ENCODE data around the gene TMEM201.

The TMEM201 gene

GRCh38 chr1:9589719-9590157, 1.0 kb downstream of the TMEM201 start:
- H3K9ac ChIP-seq (ENCODE audit: insufficient read length) = peak overlapping the region; percentile 82
- no peak for DNase-seq (ENCODE audit: low read depth, low spot score)
- peak overlapping the region; percentile 91 for H3K4me3 ChIP-seq
- peaks cover 4% of the 10 kb centered on the region; the same call in 1 of the 2 replicates for H3K36me3 ChIP-seq (ENCODE audit: insufficient read depth, low read length)
- no peak overlapping the region for H3K27ac ChIP-seq
- H3K9me3 ChIP-seq (ENCODE audit: low read depth, low read length) = no peaks in the 10 kb centered on the region
- TF ChIP-seq EZH2 (IDR thresholded peaks at IDR 0.05) = no peak
- no peak for TF ChIP-seq POLR2AphosphoS5 (IDR thresholded peaks at IDR 0.05; ENCODE audit: borderline replicate concordance, low read depth, low read length)
- TF ChIP-seq FOXP2 (optimal IDR thresholded peaks at IDR 0.05; ENCODE audit: control extremely low read depth, extremely low read length, insufficient read depth) = no peak

- no peak overlapping the region for H3K9ac ChIP-seq (ENCODE audit: insufficient read length)
- H3K36me3 ChIP-seq (ENCODE audit: insufficient read depth, low read length) = no peaks in the 10 kb centered on the region
- TF ChIP-seq POLR2AphosphoS5 (IDR thresholded peaks at IDR 0.05; ENCODE audit: borderline replicate concordance, low read depth, low read length) (no peak), FOXP2 (optimal IDR thresholded peaks at IDR 0.05; ENCODE audit: control extremely low read depth, extremely low read length, insufficient read depth) (no peak), EZH2 (IDR thresholded peaks at IDR 0.05) (no peak)
- peak overlapping the region; percentile 91 for H3K4me3 ChIP-seq
- H3K9me3 ChIP-seq (ENCODE audit: low read depth, low read length) = no peaks in the 10 kb centered on the region
- DNase-seq (ENCODE audit: low read depth, low spot score) = no peak
- no peak overlapping the region for H3K27ac ChIP-seq
These were observed 1.5 kb downstream of the TMEM201 start for GRCh38 chr1:9590201-9590600.

DNA sequence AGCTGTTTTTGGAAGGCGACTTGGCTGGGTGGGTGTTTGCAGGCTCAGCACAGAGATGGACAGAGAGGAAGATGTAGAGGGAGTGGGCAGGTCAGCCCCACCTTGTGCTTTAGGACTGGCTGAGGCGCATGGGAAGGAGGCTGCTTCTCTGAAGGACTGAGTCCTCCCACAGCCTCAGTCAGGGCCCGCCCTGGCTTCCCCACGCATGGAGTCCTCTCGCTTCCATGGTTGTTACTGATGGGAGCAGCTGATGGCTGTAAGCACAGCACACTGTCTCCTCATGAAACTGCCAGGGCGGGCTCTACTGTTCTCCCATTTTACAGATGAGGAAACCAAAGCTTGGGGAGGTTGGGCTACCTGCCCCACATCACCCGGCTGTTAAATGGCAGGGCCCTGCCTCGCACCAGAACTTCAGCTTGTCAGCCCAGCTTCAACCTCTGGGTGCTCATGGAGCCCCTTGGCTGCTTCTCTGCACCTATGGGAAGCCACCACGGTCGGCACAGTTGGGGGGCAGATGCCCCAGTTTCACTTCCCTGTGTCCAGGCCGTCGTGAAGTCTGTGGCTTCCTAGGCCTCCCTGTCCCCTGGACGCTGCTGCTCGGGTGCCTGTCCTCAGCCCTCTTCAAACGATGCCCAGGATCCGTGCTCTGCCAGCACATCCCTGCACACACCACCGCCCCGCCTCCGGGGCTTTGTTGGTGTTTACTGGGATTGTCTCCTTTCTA, 2.4 kb downstream of the TMEM201 start:
- Histone ChIP-seq H3K9ac (ENCODE audit: insufficient read length) (no peak overlapping the region), H3K27ac (no peak overlapping the region), H3K9me3 (ENCODE audit: low read depth, low read length) (no peaks in the 10 kb centered on the region), H3K36me3 (ENCODE audit: insufficient read depth, low read length) (no peaks in the 10 kb centered on the region; the same call in 1 of the 2 replicates), H3K4me3 (no peak overlapping the region)
- DNase-seq (ENCODE audit: low read depth, low spot score) = no peak
- TF ChIP-seq FOXP2 (optimal IDR thresholded peaks at IDR 0.05; ENCODE audit: control extremely low read depth, extremely low read length, insufficient read depth) (no peak), EZH2 (IDR thresholded peaks at IDR 0.05) (no peak), POLR2AphosphoS5 (IDR thresholded peaks at IDR 0.05; ENCODE audit: borderline replicate concordance, low read depth, low read length) (no peak)

- peaks cover 3% of the 10 kb centered on the region; the same call in 1 of the 2 replicates for H3K36me3 ChIP-seq (ENCODE audit: insufficient read depth, low read length)
- no peak overlapping the region for H3K9ac ChIP-seq (ENCODE audit: insufficient read length)
- H3K27ac ChIP-seq = no peak overlapping the region
- no peaks in the 10 kb centered on the region for H3K9me3 ChIP-seq (ENCODE audit: low read depth, low read length)
- no peak for TF ChIP-seq EZH2 (IDR thresholded peaks at IDR 0.05)
- TF ChIP-seq POLR2AphosphoS5 (IDR thresholded peaks at IDR 0.05; ENCODE audit: borderline replicate concordance, low read depth, low read length) = no peak
- no peak for TF ChIP-seq FOXP2 (optimal IDR thresholded peaks at IDR 0.05; ENCODE audit: control extremely low read depth, extremely low read length, insufficient read depth)
- DNase-seq (ENCODE audit: low read depth, low spot score) = no peak
- no peak overlapping the region for H3K4me3 ChIP-seq
These were observed 3.2 kb downstream of the TMEM201 start for GRCh38 chr1:9591669-9592509.

DNA sequence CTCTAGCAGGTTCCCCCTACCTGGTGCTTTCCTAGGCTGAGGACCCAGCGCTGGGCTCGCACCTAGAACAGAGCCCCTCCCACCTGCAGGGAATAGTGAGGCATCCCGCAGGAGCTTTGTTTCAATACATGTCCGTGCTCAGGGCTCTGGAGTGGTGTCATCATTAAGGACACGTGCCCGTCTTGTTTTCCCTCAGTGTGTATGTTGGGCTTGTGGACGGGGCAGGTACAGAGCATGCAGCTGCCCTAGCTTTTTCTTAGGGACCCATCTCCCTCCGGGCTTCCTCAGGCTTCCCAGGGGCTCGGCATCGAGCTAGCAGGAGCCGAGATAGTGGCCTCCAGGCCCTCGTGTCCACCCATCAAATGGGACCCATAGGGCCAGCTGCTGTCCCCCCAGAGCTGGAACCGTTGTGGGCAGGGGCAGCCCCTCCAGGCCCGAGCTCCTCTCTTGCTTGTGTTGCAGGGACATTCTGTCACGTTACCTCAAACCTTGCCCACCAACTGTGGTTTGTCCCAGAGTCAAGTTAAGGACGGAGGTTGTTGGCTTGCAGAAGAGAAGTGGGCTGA, 3.9 kb downstream of the TMEM201 start:
- Histone ChIP-seq H3K36me3 (ENCODE audit: insufficient read depth, low read length) (peaks cover 6% of the 10 kb centered on the region; the same call in 1 of the 2 replicates), H3K9me3 (ENCODE audit: low read depth, low read length) (no peaks in the 10 kb centered on the region), H3K9ac (ENCODE audit: insufficient read length) (no peak overlapping the region), H3K4me3 (no peak overlapping the region), H3K27ac (no peak overlapping the region)
- no peak for DNase-seq (ENCODE audit: low read depth, low spot score)
- TF ChIP-seq EZH2 (IDR thresholded peaks at IDR 0.05) = no peak
- TF ChIP-seq POLR2AphosphoS5 (IDR thresholded peaks at IDR 0.05; ENCODE audit: borderline replicate concordance, low read depth, low read length) = no peak
- TF ChIP-seq FOXP2 (optimal IDR thresholded peaks at IDR 0.05; ENCODE audit: control extremely low read depth, extremely low read length, insufficient read depth) = no peak

DNA sequence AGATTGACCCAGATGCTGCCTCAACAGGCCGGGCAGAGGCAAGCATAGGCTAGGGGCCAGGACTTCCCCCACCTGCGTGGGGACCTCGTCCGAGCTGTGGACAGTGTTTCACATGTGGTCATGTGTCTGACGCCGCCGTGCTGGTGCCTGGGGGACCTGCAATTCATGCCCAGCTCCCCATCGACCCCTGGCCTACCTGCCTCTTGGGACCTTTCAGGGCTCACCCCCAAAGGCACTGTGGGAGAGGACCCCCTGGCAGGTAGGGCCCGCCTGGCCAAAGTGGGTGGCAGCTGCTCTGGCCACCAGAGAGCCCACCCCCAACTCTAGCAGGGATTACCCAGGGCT, 4.4 kb downstream of the TMEM201 start:
- H3K36me3 ChIP-seq (ENCODE audit: insufficient read depth, low read length) = peaks cover 6% of the 10 kb centered on the region; the same call in 1 of the 2 replicates
- no peaks in the 10 kb centered on the region for H3K9me3 ChIP-seq (ENCODE audit: low read depth, low read length)
- no peak for TF ChIP-seq FOXP2 (optimal IDR thresholded peaks at IDR 0.05; ENCODE audit: control extremely low read depth, extremely low read length, insufficient read depth)
- no peak for TF ChIP-seq EZH2 (IDR thresholded peaks at IDR 0.05)
- H3K4me3 ChIP-seq = 0 out of 2 replicates have a peak overlapping the region, but pooled peaks have one; percentile 9
- no peak overlapping the region for H3K9ac ChIP-seq (ENCODE audit: insufficient read length)
- DNase-seq (ENCODE audit: low read depth, low spot score) = no peak
- no peak overlapping the region for H3K27ac ChIP-seq

GRCh38 chr1:9593492-9594465, 5.1 kb downstream of the TMEM201 start:
- H3K36me3 ChIP-seq (ENCODE audit: insufficient read depth, low read length) = peaks cover 9% of the 10 kb centered on the region; the same call in 1 of the 2 replicates
- TF ChIP-seq POLR2AphosphoS5 (IDR thresholded peaks at IDR 0.05; ENCODE audit: borderline replicate concordance, low read depth, low read length) = no peak
- no peak for TF ChIP-seq FOXP2 (optimal IDR thresholded peaks at IDR 0.05; ENCODE audit: control extremely low read depth, extremely low read length, insufficient read depth)
- no peak for TF ChIP-seq EZH2 (IDR thresholded peaks at IDR 0.05)
- no peaks in the 10 kb centered on the region for H3K9me3 ChIP-seq (ENCODE audit: low read depth, low read length)
- no peak for DNase-seq (ENCODE audit: low read depth, low spot score)
- 0 out of 2 replicates have a peak overlapping the region, but pooled peaks have one; percentile 9 for H3K4me3 ChIP-seq
- no peak overlapping the region for H3K9ac ChIP-seq (ENCODE audit: insufficient read length)
- H3K27ac ChIP-seq = no peak overlapping the region

Measured in SK-N-MC (cell line).